DMS79 treated with DMSO at 0.1 percent for 48 hours (cell line): ENCODE measurements around the gene MYL9.
A peak's percentile ranks its signal among the peaks of the same experiment; 100 is the strongest.
"Not testable (repeated sequence)": the region's sequence is repeated elsewhere in the genome, so short reads cannot be mapped to it uniquely, and the experiment has no call there.

Experiments used
- DNase-seq: peaks from one replicate; lab custom pipeline; 2025; lab: John Stamatoyannopoulos, UW

The MYL9 gene

GRCh38 chr20:36549942-36550789 lies 8.8 kb downstream of the MYL9 start:
- DNase-seq = no peak

GRCh38 chr20:36550790-36551299 lies 9.5 kb downstream of the MYL9 start:
- no peak for DNase-seq

- DNase-seq = no peak
Observed at GRCh38 chr20:36555248-36555647, 13.9 kb downstream of the MYL9 start.

- no peak for DNase-seq
Observed at GRCh38 chr20:36562724-36563123, 21.4 kb downstream of the MYL9 start.

GRCh38 chr20:36563374-36563773 lies 22.1 kb downstream of the MYL9 start:
- DNase-seq = no peak

- DNase-seq = not testable (repeated sequence)
Observed at GRCh38 chr20:36564078-36564725, 22.9 kb downstream of the MYL9 start.

GRCh38 chr20:36564726-36565121 lies 23.4 kb downstream of the MYL9 start:
- DNase-seq = not testable (repeated sequence)

GRCh38 chr20:36565520-36565919 lies 24.2 kb downstream of the MYL9 start:
- no peak for DNase-seq

GRCh38 chr20:36569847-36570429 lies 28.6 kb downstream of the MYL9 start:
- DNase-seq = no peak

GRCh38 chr20:36571564-36572504 lies 30.5 kb downstream of the MYL9 start:
- DNase-seq = no peak

- DNase-seq = no peak
Observed at GRCh38 chr20:36572701-36573102, 31.4 kb downstream of the MYL9 start.

GRCh38 chr20:36573103-36573797 lies 31.9 kb downstream of the MYL9 start, which contains the start of gene TGIF2:
TGIF2 (plus strand) TSS chr20:36573597; CDS start chr20:36578775, 5,178 bp downstream.
- DNase-seq = no peak

GRCh38 chr20:36573798-36574365 lies 32.6 kb downstream of the MYL9 start:
- DNase-seq = no peak

- peak; percentile 12 for DNase-seq
Observed at GRCh38 chr20:36574366-36575135, 33.2 kb downstream of the MYL9 start.

- no peak for DNase-seq
Observed at GRCh38 chr20:36576081-36576445, 34.7 kb downstream of the MYL9 start.

GRCh38 chr20:36578356-36579041 lies 37.2 kb downstream of the MYL9 start:
- DNase-seq = no peak

GRCh38 chr20:36579996-36580545 lies 38.8 kb downstream of the MYL9 start:
- no peak for DNase-seq

- DNase-seq = no peak
Observed at GRCh38 chr20:36582322-36582721, 41.0 kb downstream of the MYL9 start.

- no peak for DNase-seq
Observed at GRCh38 chr20:36582821-36583220, 41.5 kb downstream of the MYL9 start.
